ENCODE results near the gene NPPB. TPM values are rescaled to one million over a fixed set of nuclear protein-coding genes. Genes with fewer than 3 reads are reported as not detected.

NPPB gene
- polyA plus RNA-seq, 3 donors, result 0.58 to 0.62 TPM; not detected in 1

GRCh38 chr1:11862890-11863289 lies 4.1 kb upstream of the NPPB start:
- H3K27ac ChIP-seq (ENCODE audit: low read depth, low read length), result no peak overlapping the region
- WGBS, 3 donors, result 32 to 54% (median 33%) methylated on average over 6 of the region's 6 CpGs

- no peak overlapping the region for H3K27ac ChIP-seq (ENCODE audit: low read depth, low read length)
- 57 to 76% (median 63%) methylated on average over 1 of the region's 1 CpG for WGBS, 3 donors
These were observed 1.8 kb upstream of the NPPB start for GRCh38 chr1:11860587-11860986.

GRCh38 chr1:11860083-11860482 lies 1.3 kb upstream of the NPPB start:
- no peak overlapping the region for H3K27ac ChIP-seq (ENCODE audit: low read depth, low read length)
- WGBS, 3 donors, result 39 to 75% (median 56%) methylated on average over 2 of the region's 2 CpGs

GRCh38 chr1:11858968-11859871 lies 475 bp upstream of the NPPB start:
- WGBS, 3 donors, result 3 to 5% (median 4%) methylated on average over 48 to 53 of the region's 53 CpGs
- H3K27ac ChIP-seq (ENCODE audit: low read depth, low read length), result no peak overlapping the region

GRCh38 chr1:11858158-11858557 lies 587 bp downstream of the NPPB start:
- WGBS, 3 donors, result 80 to 83% (median 81%) methylated on average over 14 of the region's 14 CpGs
- H3K27ac ChIP-seq (ENCODE audit: low read depth, low read length), result no peak overlapping the region

- WGBS, 3 donors, result 40 to 42% (median 40%) methylated on average over 10 of the region's 10 CpGs
- H3K27ac ChIP-seq (ENCODE audit: low read depth, low read length), result no peak overlapping the region
These were observed 1.4 kb downstream of the NPPB start for GRCh38 chr1:11857164-11857851.

- WGBS, 3 donors, result 53 to 59% (median 58%) methylated on average over 3 of the region's 3 CpGs
- H3K27ac ChIP-seq (ENCODE audit: low read depth, low read length), result no peak overlapping the region
These were observed 2.0 kb downstream of the NPPB start for GRCh38 chr1:11856698-11857097.

GRCh38 chr1:11855430-11855829 lies 3.3 kb downstream of the NPPB start:
- 64 to 76% (median 75%) methylated on average over 8 of the region's 8 CpGs for WGBS, 3 donors
- no peak overlapping the region for H3K27ac ChIP-seq (ENCODE audit: low read depth, low read length)

GRCh38 chr1:11854519-11854918 lies 4.2 kb downstream of the NPPB start:
- WGBS, 3 donors, result 44 to 53% (median 50%) methylated on average over 8 of the region's 8 CpGs

GRCh38 chr1:11851180-11851579 lies 7.6 kb downstream of the NPPB start:
- H3K27ac ChIP-seq (ENCODE audit: low read depth, low read length), result no peak overlapping the region
- 48 to 72% (median 49%) methylated on average over 7 of the region's 7 CpGs for WGBS, 3 donors

More at GRCh38 chr1:11854519-11854918, 4.2 kb downstream of the NPPB start:
- no peak overlapping the region for H3K27ac ChIP-seq (ENCODE audit: low read depth, low read length)

GRCh38 chr1:11850156-11850555 lies 8.6 kb downstream of the NPPB start:
- H3K27ac ChIP-seq (ENCODE audit: low read depth, low read length), result no peak overlapping the region
- 55 to 61% (median 56%) methylated on average over 11 of the region's 11 CpGs for WGBS, 3 donors

- WGBS, 3 donors, result 51 to 88% (median 70%) methylated on average over 9 of the region's 9 CpGs
- no peak overlapping the region for H3K27ac ChIP-seq (ENCODE audit: low read depth, low read length)
These were observed 10.4 kb downstream of the NPPB start for GRCh38 chr1:11848373-11848700.

- no peak within 1 kb of the TSS for H3K27ac ChIP-seq (ENCODE audit: low read depth, low read length)
- WGBS, 3 donors, result 57 to 66% (median 63%) methylated on average over 17 to 18 of the region's 18 CpGs
These were observed 10.9 kb downstream of the NPPB start, which contains the start of gene NPPA for GRCh38 chr1:11847667-11848372. Gene NPPA, minus strand, starts transcription at chr1:11847783. Its CDS starts 99 bp downstream, at chr1:11847684.

GRCh38 chr1:11845641-11846335 lies 13.0 kb downstream of the NPPB start:
- 58 to 63% (median 60%) methylated on average over 5 of the region's 5 CpGs for WGBS, 3 donors
- H3K27ac ChIP-seq (ENCODE audit: low read depth, low read length), result no peak overlapping the region

- no peak overlapping the region for H3K27ac ChIP-seq (ENCODE audit: low read depth, low read length)
- WGBS, 3 donors, result 44 to 81% (median 47%) methylated on average over 19 of the region's 19 CpGs
These were observed 16.3 kb downstream of the NPPB start for GRCh38 chr1:11842154-11843041.

GRCh38 chr1:11841245-11842153 lies 17.2 kb downstream of the NPPB start:
- WGBS, 3 donors, result 67 to 83% (median 67%) methylated on average over 17 of the region's 17 CpGs
- no peak overlapping the region for H3K27ac ChIP-seq (ENCODE audit: low read depth, low read length)

Measured in adipose tissue (tissue), 3 donors.